Immature natural killer cell (primary cell): ENCODE measurements around the gene STIM1. TPM values are rescaled to one million over a fixed set of nuclear protein-coding genes. Genes with fewer than 3 reads are reported as not detected.
"Not testable (repeated sequence)": the region's sequence is repeated elsewhere in the genome, so short reads cannot be mapped to it uniquely, and the experiment has no call there.

Experiments
- DNase-seq, 3 donors: peaks; one replicate each; pipeline ENCODE4 v3.0.0; 2022; ENCODE audit warnings: mixed read lengths in 1 of 3
- H3K27ac Mint-ChIP-seq, 6 donors: one replicate each; pipeline ENCODE4 v1.8.0; 2020; ENCODE audit warnings: mixed read lengths in 6 of 6, mild to moderate bottlenecking in 5 of 6, inconsistent platforms in 4 of 6, moderate library complexity in 3 of 6
- H3K27me3 Mint-ChIP-seq, 3 donors: one replicate each; pipeline ENCODE4 v1.8.0; 2020 to 2021; ENCODE audit warnings: low read depth in 3 of 3, mild to moderate bottlenecking in 3 of 3, mixed read lengths in 3 of 3, moderate library complexity in 3 of 3, inconsistent platforms in 1 of 3
- H3K36me3 Mint-ChIP-seq, 3 donors: one replicate each; pipeline ENCODE4 v1.8.0; 2020; ENCODE audit warnings: mixed read lengths in 3 of 3, inconsistent platforms in 2 of 3, mild to moderate bottlenecking in 2 of 3
- H3K4me1 Mint-ChIP-seq, 2 donors: one replicate each; pipeline ENCODE4 v1.8.0; 2020; ENCODE audit warnings: inconsistent platforms in 2 of 2, mild to moderate bottlenecking in 2 of 2, mixed read lengths in 2 of 2, moderate library complexity in 1 of 2
- H3K4me3 Mint-ChIP-seq, 5 donors: one replicate each; pipeline ENCODE4 v1.8.0; 2020; ENCODE audit warnings: mild to moderate bottlenecking in 5 of 5, mixed read lengths in 5 of 5, inconsistent platforms in 3 of 5, moderate library complexity in 3 of 5
- H3K9me3 Mint-ChIP-seq, 6 donors: one replicate each; pipeline ENCODE4 v1.8.0; 2020; ENCODE audit warnings: mild to moderate bottlenecking in 6 of 6, mixed read lengths in 6 of 6, inconsistent platforms in 4 of 6, moderate library complexity in 3 of 6
- polyA plus RNA-seq, 3 donors: library from polyadenylated mRNA; unstranded; fragments of 300-500 nt; fragmentation: Illumina TruSeq; gene quantifications; one replicate each; pipeline ENCODE4 v1.2.3, GENCODE V29; 2021

The STIM1 gene
- polyA plus RNA-seq = 10 to 100 TPM; 28.7 to 53.1 (median 45.5) TPM

- H3K4me1 Mint-ChIP-seq = peaks cover 67% of the 10 kb centered on the region in 2 donors
- no peaks in the 10 kb centered on the region for H3K9me3 Mint-ChIP-seq
- no peaks in the 10 kb centered on the region for H3K36me3 Mint-ChIP-seq
- H3K4me3 Mint-ChIP-seq = peak within 1 kb of the TSS; percentile 93 to 98 (median 96)
- H3K27me3 Mint-ChIP-seq = peaks cover 7 to 20% (median 13%) of the 10 kb centered on the region in 3 donors
- peak; percentile 97 for DNase-seq
- peak within 1 kb of the TSS; percentile 97 to 100 (median 99) for H3K27ac Mint-ChIP-seq
Measured at GRCh38 chr11:3854977-3855807, at the start of gene STIM1. TSS of gene STIM1 (plus strand) at chr11:3855664. CDS start at chr11:3856271, 607 bp downstream.

- H3K36me3 Mint-ChIP-seq = no peaks in the 10 kb centered on the region
- peak within 1 kb of the TSS; percentile 96 to 98 (median 98) for H3K4me3 Mint-ChIP-seq
- peak; percentile 50 to 57 (median 56) for DNase-seq
- H3K27me3 Mint-ChIP-seq = peaks cover 2 to 6% (median 3%) of the 10 kb centered on the region in 3 donors
- peak within 1 kb of the TSS; percentile 83 to 97 (median 91) for H3K27ac Mint-ChIP-seq
- peaks cover 14 to 18% of the 10 kb centered on the region in 2 donors for H3K4me1 Mint-ChIP-seq
- H3K9me3 Mint-ChIP-seq = no peaks in the 10 kb centered on the region
Measured at GRCh38 chr11:3807909-3808860, 47.3 kb upstream of the STIM1 start, which contains the start of gene PGAP2. TSS of gene PGAP2 (plus strand) at chr11:3808560. CDS start at chr11:3811260, 2,700 bp downstream.

- no peaks in the 10 kb centered on the region for H3K9me3 Mint-ChIP-seq
- H3K36me3 Mint-ChIP-seq = no peaks in the 10 kb centered on the region
- H3K27me3 Mint-ChIP-seq = peaks cover under 1 to 6% (median 3%) of the 10 kb centered on the region in 3 donors
- peaks cover 14 to 18% of the 10 kb centered on the region in 2 donors for H3K4me1 Mint-ChIP-seq
- peak overlapping the region; percentile 96 to 98 (median 98) for H3K4me3 Mint-ChIP-seq
- H3K27ac Mint-ChIP-seq = peak overlapping the region; percentile 68 to 85 (median 77)
- DNase-seq = peak; percentile 29 to 50 (median 41)
Measured at GRCh38 chr11:3808861-3809623, 46.4 kb upstream of the STIM1 start.

- DNase-seq = no peak
- H3K9me3 Mint-ChIP-seq = no peaks in the 10 kb centered on the region
Measured at GRCh38 chr11:3809624-3809928, 45.9 kb upstream of the STIM1 start.

GRCh38 chr11:3810446-3810845 lies 45.0 kb upstream of the STIM1 start:
- H3K9me3 Mint-ChIP-seq = no peaks in the 10 kb centered on the region
- peaks cover 0 to 6% (median 3%) of the 10 kb centered on the region in 3 donors for H3K27me3 Mint-ChIP-seq
- H3K4me3 Mint-ChIP-seq = peak overlapping the region in 1 of 5 donors; percentile 54
- DNase-seq = no peak
- H3K36me3 Mint-ChIP-seq = no peaks in the 10 kb centered on the region
- peaks cover 14 to 18% of the 10 kb centered on the region in 2 donors for H3K4me1 Mint-ChIP-seq
- H3K27ac Mint-ChIP-seq = no peak overlapping the region

More at GRCh38 chr11:3809624-3809928, 45.9 kb upstream of the STIM1 start:
- H3K27me3 Mint-ChIP-seq = peaks cover 0 to 6% (median 3%) of the 10 kb centered on the region in 3 donors
- H3K27ac Mint-ChIP-seq = no peak overlapping the region
- no peaks in the 10 kb centered on the region for H3K36me3 Mint-ChIP-seq
- H3K4me3 Mint-ChIP-seq = peak overlapping the region in 3 of 5 donors; percentile 18 to 97 (median 44)
- peaks cover 14 to 18% of the 10 kb centered on the region in 2 donors for H3K4me1 Mint-ChIP-seq

GRCh38 chr11:3810951-3811350 lies 44.5 kb upstream of the STIM1 start:
- H3K36me3 Mint-ChIP-seq = no peaks in the 10 kb centered on the region
- H3K27ac Mint-ChIP-seq = peak overlapping the region in 1 of 6 donors; percentile 25
- no peak for DNase-seq
- peaks cover 0 to 6% (median 3%) of the 10 kb centered on the region in 3 donors for H3K27me3 Mint-ChIP-seq
- H3K4me1 Mint-ChIP-seq = peaks cover 14 to 18% of the 10 kb centered on the region in 2 donors
- no peak overlapping the region for H3K4me3 Mint-ChIP-seq
- H3K9me3 Mint-ChIP-seq = no peaks in the 10 kb centered on the region

- H3K4me1 Mint-ChIP-seq, H3K4me3 Mint-ChIP-seq, DNase-seq, H3K9me3 Mint-ChIP-seq, H3K27me3 Mint-ChIP-seq, H3K36me3 Mint-ChIP-seq: not testable (repeated sequence)
- peak overlapping the region in 1 of 6 donors; percentile 13 for H3K27ac Mint-ChIP-seq
Measured at GRCh38 chr11:3814832-3815231, 40.6 kb upstream of the STIM1 start.

- no peaks in the 10 kb centered on the region for H3K9me3 Mint-ChIP-seq
- peaks cover 0 to 2% (median 2%) of the 10 kb centered on the region in 3 donors for H3K27me3 Mint-ChIP-seq
- no peak overlapping the region for H3K4me3 Mint-ChIP-seq
- DNase-seq = no peak
- H3K4me1 Mint-ChIP-seq = no peaks in the 10 kb centered on the region
- no peaks in the 10 kb centered on the region for H3K36me3 Mint-ChIP-seq
- H3K27ac Mint-ChIP-seq = peak overlapping the region in 1 of 6 donors; percentile 78
Measured at GRCh38 chr11:3815845-3816244, 39.6 kb upstream of the STIM1 start.

GRCh38 chr11:3816673-3817072 lies 38.8 kb upstream of the STIM1 start:
- Mint-ChIP-seq H3K27me3 (peaks cover 0 to 2% (median 2%) of the 10 kb centered on the region in 3 donors), H3K9me3 (no peaks in the 10 kb centered on the region), H3K4me3 (no peak overlapping the region), H3K27ac (no peak overlapping the region), H3K4me1 (no peaks in the 10 kb centered on the region), H3K36me3 (no peaks in the 10 kb centered on the region)
- DNase-seq = no peak

GRCh38 chr11:3817181-3817800 lies 38.2 kb upstream of the STIM1 start:
- Mint-ChIP-seq H3K4me3 (no peak overlapping the region), H3K27ac (peak overlapping the region in 1 of 6 donors; percentile 61), H3K9me3 (no peaks in the 10 kb centered on the region), H3K4me1 (no peaks in the 10 kb centered on the region), H3K27me3 (peaks cover 0 to 2% (median 2%) of the 10 kb centered on the region in 3 donors), H3K36me3 (no peaks in the 10 kb centered on the region)
- DNase-seq = no peak

GRCh38 chr11:3820971-3821370 lies 34.5 kb upstream of the STIM1 start:
- Mint-ChIP-seq H3K4me1 (peaks cover 22 to 23% of the 10 kb centered on the region in 2 donors), H3K36me3 (no peaks in the 10 kb centered on the region), H3K4me3 (no peak overlapping the region), H3K27me3 (peaks cover 0 to 2% (median 2%) of the 10 kb centered on the region in 3 donors), H3K27ac (no peak overlapping the region), H3K9me3 (no peaks in the 10 kb centered on the region)
- DNase-seq = no peak

- peaks cover 0 to 2% (median 0%) of the 10 kb centered on the region in 3 donors for H3K27me3 Mint-ChIP-seq
- no peak for DNase-seq
- H3K4me1 Mint-ChIP-seq = peaks cover 27 to 33% of the 10 kb centered on the region in 2 donors
- peaks cover 0 to 5% (median 4%) of the 10 kb centered on the region in 3 donors for H3K36me3 Mint-ChIP-seq
- no peak overlapping the region for H3K27ac Mint-ChIP-seq
- no peaks in the 10 kb centered on the region for H3K9me3 Mint-ChIP-seq
- H3K4me3 Mint-ChIP-seq = no peak overlapping the region
Measured at GRCh38 chr11:3822312-3822711, 33.2 kb upstream of the STIM1 start.
